HepG2 (cell line): ENCODE data around the gene MYOM1.

Source experiments
- CREB1 ChIP-seq, 2 experiments: fragments of 450-650 bp in 1 of 2; IDR thresholded peaks; 2 replicates each; pipeline ENCODE4 v1.6.1; 2016 to 2017; ENCODE audit warnings: control low read depth in 1 of 2, mild to moderate bottlenecking in 1 of 2, missing compliant biosample characterization in 1 of 2, missing genetic modification characterization in 1 of 2
- CTCF ChIP-seq: sonication (generic); formaldehyde crosslinking; IDR thresholded peaks from 2 replicates; pipeline ENCODE4 v1.5.0; 2020; ENCODE audit warnings: mild to moderate bottlenecking, missing genetic modification reagents, moderate library complexity
- EP300 ChIP-seq, 3 experiments: sonication (generic) in 1 of 3; formaldehyde crosslinking in 1 of 3; IDR thresholded peaks; 2 replicates each; pipeline versions ENCODE4 v1.5.1 to v1.6.1; 2011 to 2020; ENCODE audit warnings: low read depth in 2 of 3, low read length in 2 of 3, borderline replicate concordance in 1 of 3, improper control_type of control experiment in 1 of 3, mild to moderate bottlenecking in 1 of 3, missing genetic modification reagents in 1 of 3, moderate library complexity in 1 of 3
- MAX ChIP-seq: IDR thresholded peaks from 2 replicates; pipeline ENCODE4 v1.6.1; 2012; ENCODE audit warnings: inconsistent platforms
- TF ChIP-seq, protein P1 (sequence below): sonication (generic); formaldehyde crosslinking; IDR thresholded peaks from 2 replicates; pipeline ENCODE4 v1.4.0; 2020; ENCODE audit warnings: missing genetic modification reagents, low read depth, mild to moderate bottlenecking, borderline replicate concordance

DNA sequence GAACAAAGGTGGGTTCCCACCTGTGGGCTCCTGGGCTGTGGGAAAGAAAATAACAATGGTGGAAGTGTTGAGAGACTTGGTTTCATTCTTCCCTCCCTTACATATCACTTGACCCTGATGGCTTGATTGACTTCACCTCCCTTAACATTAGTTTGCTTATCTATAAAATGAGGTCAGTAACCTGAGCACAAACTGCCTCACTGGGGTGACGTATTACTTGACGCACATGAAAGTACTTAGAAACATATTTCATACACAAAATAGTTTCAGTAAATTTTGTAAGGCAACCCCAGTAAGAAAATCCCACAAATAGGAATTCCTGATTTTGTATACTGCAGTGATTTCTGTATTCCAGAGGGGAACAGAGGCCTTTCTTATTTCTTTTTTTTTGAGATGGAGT is 177.4 kb downstream of the MYOM1 start:
- TF ChIP-seq CTCF (CRISPR knock-in tag) (no peak), MAX (no peak), EP300 (IDR thresholded peaks at IDR 0.05; ENCODE audit: low read depth in 2 of 2, low read length in 2 of 2) (no peak), EP300 (CRISPR knock-in tag; IDR thresholded peaks at IDR 0.05; ENCODE audit: borderline replicate concordance) (no peak), CREB1 (IDR thresholded peaks at IDR 0.05) (no peak), CREB1 (CRISPR knock-in tag; IDR thresholded peaks at IDR 0.05) (no peak)
- TF ChIP-seq, protein P1, sequence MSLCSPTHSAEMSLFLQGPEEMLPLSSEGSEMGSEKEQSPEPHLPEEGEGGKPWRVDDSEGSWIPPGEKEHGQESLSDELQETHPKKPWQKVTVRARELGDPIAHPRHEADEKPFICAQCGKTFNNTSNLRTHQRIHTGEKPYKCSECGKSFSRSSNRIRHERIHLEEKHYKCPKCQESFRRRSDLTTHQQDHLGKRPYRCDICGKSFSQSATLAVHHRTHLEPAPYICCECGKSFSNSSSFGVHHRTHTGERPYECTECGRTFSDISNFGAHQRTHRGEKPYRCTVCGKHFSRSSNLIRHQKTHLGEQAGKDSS (CRISPR knock-in tag), result no peak
